ENCODE measurements around the gene TAS2R19. TPM values are rescaled to one million over a fixed set of nuclear protein-coding genes. Genes with fewer than 3 reads are reported as not detected.

TAS2R19 gene
- total and polyA plus RNA-seq, 10 donors: 0.38 to 13.8 (median 7.9) TPM; not detected in 1

GRCh38 chr12:10989107-10989506 lies 33.3 kb downstream of the TAS2R19 start:
- no peak overlapping the region for H3K27ac ChIP-seq
- no peak overlapping the region for H3K4me3 ChIP-seq
- H3K36me3 ChIP-seq: peaks cover 0 to 6% (median 1%) of the 10 kb centered on the region in 6 donors
- WGBS, 5 donors: 95 to 100% (median 97%) methylated on average over 2 of the region's 2 CpGs
- TF ChIP-seq POLR2A (IDR thresholded peaks at IDR 0.05) (no peak), POLR2AphosphoS5 (IDR thresholded peaks at IDR 0.05) (no peak), CTCF (IDR thresholded peaks at IDR 0.05 in 8 of 11, conservative IDR thresholded peaks at IDR 0.05 in 3 of 11) (no peak)
- intact Hi-C loops (cut with DNase I; ENCODE audit: low total_unique reads): no loop called here
- H3K9me3 ChIP-seq: peaks cover 0 to 11% (median 3%) of the 10 kb centered on the region in 8 donors
- no peaks in the 10 kb centered on the region for H3K27me3 ChIP-seq (replicated peaks in 1 of 7)
- no peak for DNase-seq
- no peaks in the 10 kb centered on the region for H3K4me1 ChIP-seq

GRCh38 chr12:10986812-10987211 lies 35.6 kb downstream of the TAS2R19 start, which contains the start of gene TAS2R50:
TAS2R50 (minus strand) TSS chr12:10986912; CDS start chr12:10986860, 52 bp downstream.
- intact Hi-C loops (cut with DNase I; ENCODE audit: low total_unique reads): no loop called here
- Histone ChIP-seq H3K9me3 (peaks cover 0 to 11% (median 3%) of the 10 kb centered on the region in 8 donors), H3K4me1 (peaks cover 0 to 17% (median 6%) of the 10 kb centered on the region in 6 donors), H3K36me3 (no peaks in the 10 kb centered on the region), H3K27ac (no peak within 1 kb of the TSS), H3K27me3 (replicated peaks in 1 of 7) (no peaks in the 10 kb centered on the region), H3K4me3 (no peak within 1 kb of the TSS)
- no peak for TF ChIP-seq POLR2A (IDR thresholded peaks at IDR 0.05)
- TF ChIP-seq POLR2AphosphoS5 (IDR thresholded peaks at IDR 0.05): no peak
- TF ChIP-seq CTCF (IDR thresholded peaks at IDR 0.05 in 8 of 11, conservative IDR thresholded peaks at IDR 0.05 in 3 of 11): no peak
- 41 to 78% (median 44%) methylated on average over 2 of the region's 2 CpGs for WGBS, 5 donors
- no peak for DNase-seq

- WGBS, 5 donors: 61 to 76% (median 69%) methylated on average over 5 of the region's 5 CpGs
- intact Hi-C loops (cut with DNase I; ENCODE audit: low total_unique reads): no loop called here
- H3K27me3 ChIP-seq (replicated peaks in 1 of 7): no peaks in the 10 kb centered on the region
- no peak overlapping the region for H3K4me3 ChIP-seq
- H3K4me1 ChIP-seq: peaks cover 0 to 22% (median 7%) of the 10 kb centered on the region in 6 donors
- no peak overlapping the region for H3K27ac ChIP-seq
- H3K9me3 ChIP-seq: no peaks in the 10 kb centered on the region
- DNase-seq: no peak
- TF ChIP-seq CTCF (IDR thresholded peaks at IDR 0.05 in 8 of 11, conservative IDR thresholded peaks at IDR 0.05 in 3 of 11): no peak
- TF ChIP-seq POLR2A (IDR thresholded peaks at IDR 0.05): no peak
- TF ChIP-seq POLR2AphosphoS5 (IDR thresholded peaks at IDR 0.05): no peak
- no peaks in the 10 kb centered on the region for H3K36me3 ChIP-seq
Measured at GRCh38 chr12:10982244-10982643, 40.2 kb downstream of the TAS2R19 start.

GRCh38 chr12:10974965-10975364 lies 47.5 kb downstream of the TAS2R19 start:
- Histone ChIP-seq H3K9me3 (no peaks in the 10 kb centered on the region), H3K36me3 (peaks cover 0 to 3% (median 0%) of the 10 kb centered on the region in 6 donors), H3K27ac (no peak overlapping the region), H3K27me3 (replicated peaks in 1 of 7) (no peaks in the 10 kb centered on the region), H3K4me1 (no peaks in the 10 kb centered on the region), H3K4me3 (no peak overlapping the region)
- no peak for TF ChIP-seq POLR2AphosphoS5 (IDR thresholded peaks at IDR 0.05)
- TF ChIP-seq POLR2A (IDR thresholded peaks at IDR 0.05): no peak
- no peak for TF ChIP-seq CTCF (IDR thresholded peaks at IDR 0.05 in 8 of 11, conservative IDR thresholded peaks at IDR 0.05 in 3 of 11)
- intact Hi-C loops (cut with DNase I; ENCODE audit: low total_unique reads): no loop called here
- no peak for DNase-seq
- WGBS, 5 donors: 92 to 96% (median 95%) methylated on average over 3 of the region's 3 CpGs

Other genes starting within 250 kb of the TAS2R19 start
- gene TAS2R7, start 220.0 kb downstream of the TAS2R19 start, total RNA-seq: not detected
- gene TAS2R7, start 220.0 kb downstream of the TAS2R19 start, polyA plus RNA-seq: not detected
- not detected for gene TAS2R8, start 215.3 kb downstream of the TAS2R19 start, total RNA-seq
- gene TAS2R8, start 215.3 kb downstream of the TAS2R19 start, polyA plus RNA-seq: under 1 TPM in 1 of 3 donors, not detected in 2; 0.06 TPM
- 1 to 10 TPM in 1 of 7 donors, under 1 TPM in 1, not detected in 5; 0.72 to 2.1 TPM for gene TAS2R9, start 212.5 kb downstream of the TAS2R19 start, total RNA-seq
- gene TAS2R9, start 212.5 kb downstream of the TAS2R19 start, polyA plus RNA-seq: not detected
- 1 to 10 TPM in 5 of 7 donors, under 1 TPM in 2; 0.34 to 3.9 (median 1.7) TPM for gene TAS2R10, start 196.3 kb downstream of the TAS2R19 start, total RNA-seq
- under 1 TPM in 2 of 3 donors, not detected in 1; 0.11 to 0.15 TPM for gene TAS2R10, start 196.3 kb downstream of the TAS2R19 start, polyA plus RNA-seq
- 10 to 100 TPM in 1 of 7 donors, 1 to 10 TPM in 6; 1.2 to 12.0 (median 3.9) TPM for gene PRR4, start 173.1 kb downstream of the TAS2R19 start, total RNA-seq
- 1 to 10 TPM; 3.0 to 4.7 (median 3.6) TPM for gene PRR4, start 173.1 kb downstream of the TAS2R19 start, polyA plus RNA-seq
- 10 to 100 TPM; 16.9 to 63.1 (median 37.0) TPM for gene PRH1, start 138.4 kb downstream of the TAS2R19 start, total RNA-seq
- 1 to 10 TPM; 1.5 to 3.7 (median 2.7) TPM for gene PRH1, start 138.4 kb downstream of the TAS2R19 start, polyA plus RNA-seq
- gene TAS2R13, start 113.1 kb downstream of the TAS2R19 start, total RNA-seq: 1 to 10 TPM; 2.1 to 8.7 (median 4.3) TPM
- under 1 TPM in 1 of 3 donors, not detected in 2; 0.06 TPM for gene TAS2R13, start 113.1 kb downstream of the TAS2R19 start, polyA plus RNA-seq
- not detected for gene PRH2, start 93.4 kb downstream of the TAS2R19 start, total RNA-seq
- gene PRH2, start 93.4 kb downstream of the TAS2R19 start, polyA plus RNA-seq: under 1 TPM in 2 of 3 donors, not detected in 1; 0.14 to 0.32 TPM
- gene TAS2R14, start 83.4 kb downstream of the TAS2R19 start, total RNA-seq: 10 to 100 TPM in 1 of 7 donors, 1 to 10 TPM in 6; 2.5 to 10.3 (median 5.9) TPM
- gene TAS2R14, start 83.4 kb downstream of the TAS2R19 start, polyA plus RNA-seq: 1 to 10 TPM; 1.6 to 2.5 (median 1.6) TPM
- gene TAS2R50, start 35.7 kb downstream of the TAS2R19 start, total RNA-seq: 1 to 10 TPM; 2.2 to 7.1 (median 4.4) TPM
- gene TAS2R50, start 35.7 kb downstream of the TAS2R19 start, polyA plus RNA-seq: under 1 TPM in 1 of 3 donors, not detected in 2; 0.10 TPM
- gene TAS2R20, start 24.3 kb downstream of the TAS2R19 start, total RNA-seq: 1 to 10 TPM; 2.1 to 9.8 (median 5.8) TPM
- gene TAS2R20, start 24.3 kb downstream of the TAS2R19 start, polyA plus RNA-seq: under 1 TPM; 0.24 to 0.32 (median 0.27) TPM
- gene TAS2R31, start 8.8 kb upstream of the TAS2R19 start, total RNA-seq: 10 to 100 TPM in 3 of 7 donors, 1 to 10 TPM in 4; 3.7 to 14.1 (median 8.1) TPM
- under 1 TPM in 2 of 3 donors, not detected in 1; 0.21 to 0.35 TPM for gene TAS2R31, start 8.8 kb upstream of the TAS2R19 start, polyA plus RNA-seq
- gene TAS2R46, start 39.7 kb upstream of the TAS2R19 start, total RNA-seq: 1 to 10 TPM; 2.9 to 8.8 (median 4.9) TPM
- gene TAS2R46, start 39.7 kb upstream of the TAS2R19 start, polyA plus RNA-seq: not detected
- 10 to 100 TPM in 2 of 7 donors, 1 to 10 TPM in 3, not detected in 2; 1.5 to 14.0 (median 4.6) TPM for gene TAS2R43, start 69.7 kb upstream of the TAS2R19 start, total RNA-seq
- not detected for gene TAS2R43, start 69.7 kb upstream of the TAS2R19 start, polyA plus RNA-seq
- gene TAS2R30, start 112.0 kb upstream of the TAS2R19 start, total RNA-seq: 10 to 100 TPM in 3 of 7 donors, 1 to 10 TPM in 4; 6.4 to 30.7 (median 8.6) TPM
- under 1 TPM in 2 of 3 donors, not detected in 1; 0.09 to 0.19 TPM for gene TAS2R30, start 112.0 kb upstream of the TAS2R19 start, polyA plus RNA-seq
- 10 to 100 TPM in 3 of 7 donors, 1 to 10 TPM in 4; 6.5 to 11.9 (median 9.3) TPM for gene SMIM10L1, start 148.6 kb upstream of the TAS2R19 start, total RNA-seq
- gene SMIM10L1, start 148.6 kb upstream of the TAS2R19 start, polyA plus RNA-seq: 1 to 10 TPM; 7.8 to 9.4 (median 8.9) TPM
- gene TAS2R42, start 164.3 kb upstream of the TAS2R19 start, total RNA-seq: not detected
- gene TAS2R42, start 164.3 kb upstream of the TAS2R19 start, polyA plus RNA-seq: not detected
- not detected for gene PRB3, start 247.1 kb upstream of the TAS2R19 start, total RNA-seq
- under 1 TPM in 2 of 3 donors, not detected in 1; 0.19 to 0.35 TPM for gene PRB3, start 247.1 kb upstream of the TAS2R19 start, polyA plus RNA-seq